ENCODE data around the gene USP34.
"Not testable (repeated sequence)": the region's sequence is repeated elsewhere in the genome, so short reads cannot be mapped to it uniquely, and the experiment has no call there.

The USP34 gene, protein sequence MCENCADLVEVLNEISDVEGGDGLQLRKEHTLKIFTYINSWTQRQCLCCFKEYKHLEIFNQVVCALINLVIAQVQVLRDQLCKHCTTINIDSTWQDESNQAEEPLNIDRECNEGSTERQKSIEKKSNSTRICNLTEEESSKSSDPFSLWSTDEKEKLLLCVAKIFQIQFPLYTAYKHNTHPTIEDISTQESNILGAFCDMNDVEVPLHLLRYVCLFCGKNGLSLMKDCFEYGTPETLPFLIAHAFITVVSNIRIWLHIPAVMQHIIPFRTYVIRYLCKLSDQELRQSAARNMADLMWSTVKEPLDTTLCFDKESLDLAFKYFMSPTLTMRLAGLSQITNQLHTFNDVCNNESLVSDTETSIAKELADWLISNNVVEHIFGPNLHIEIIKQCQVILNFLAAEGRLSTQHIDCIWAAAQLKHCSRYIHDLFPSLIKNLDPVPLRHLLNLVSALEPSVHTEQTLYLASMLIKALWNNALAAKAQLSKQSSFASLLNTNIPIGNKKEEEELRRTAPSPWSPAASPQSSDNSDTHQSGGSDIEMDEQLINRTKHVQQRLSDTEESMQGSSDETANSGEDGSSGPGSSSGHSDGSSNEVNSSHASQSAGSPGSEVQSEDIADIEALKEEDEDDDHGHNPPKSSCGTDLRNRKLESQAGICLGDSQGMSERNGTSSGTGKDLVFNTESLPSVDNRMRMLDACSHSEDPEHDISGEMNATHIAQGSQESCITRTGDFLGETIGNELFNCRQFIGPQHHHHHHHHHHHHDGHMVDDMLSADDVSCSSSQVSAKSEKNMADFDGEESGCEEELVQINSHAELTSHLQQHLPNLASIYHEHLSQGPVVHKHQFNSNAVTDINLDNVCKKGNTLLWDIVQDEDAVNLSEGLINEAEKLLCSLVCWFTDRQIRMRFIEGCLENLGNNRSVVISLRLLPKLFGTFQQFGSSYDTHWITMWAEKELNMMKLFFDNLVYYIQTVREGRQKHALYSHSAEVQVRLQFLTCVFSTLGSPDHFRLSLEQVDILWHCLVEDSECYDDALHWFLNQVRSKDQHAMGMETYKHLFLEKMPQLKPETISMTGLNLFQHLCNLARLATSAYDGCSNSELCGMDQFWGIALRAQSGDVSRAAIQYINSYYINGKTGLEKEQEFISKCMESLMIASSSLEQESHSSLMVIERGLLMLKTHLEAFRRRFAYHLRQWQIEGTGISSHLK (N-terminal part only)

DNA sequence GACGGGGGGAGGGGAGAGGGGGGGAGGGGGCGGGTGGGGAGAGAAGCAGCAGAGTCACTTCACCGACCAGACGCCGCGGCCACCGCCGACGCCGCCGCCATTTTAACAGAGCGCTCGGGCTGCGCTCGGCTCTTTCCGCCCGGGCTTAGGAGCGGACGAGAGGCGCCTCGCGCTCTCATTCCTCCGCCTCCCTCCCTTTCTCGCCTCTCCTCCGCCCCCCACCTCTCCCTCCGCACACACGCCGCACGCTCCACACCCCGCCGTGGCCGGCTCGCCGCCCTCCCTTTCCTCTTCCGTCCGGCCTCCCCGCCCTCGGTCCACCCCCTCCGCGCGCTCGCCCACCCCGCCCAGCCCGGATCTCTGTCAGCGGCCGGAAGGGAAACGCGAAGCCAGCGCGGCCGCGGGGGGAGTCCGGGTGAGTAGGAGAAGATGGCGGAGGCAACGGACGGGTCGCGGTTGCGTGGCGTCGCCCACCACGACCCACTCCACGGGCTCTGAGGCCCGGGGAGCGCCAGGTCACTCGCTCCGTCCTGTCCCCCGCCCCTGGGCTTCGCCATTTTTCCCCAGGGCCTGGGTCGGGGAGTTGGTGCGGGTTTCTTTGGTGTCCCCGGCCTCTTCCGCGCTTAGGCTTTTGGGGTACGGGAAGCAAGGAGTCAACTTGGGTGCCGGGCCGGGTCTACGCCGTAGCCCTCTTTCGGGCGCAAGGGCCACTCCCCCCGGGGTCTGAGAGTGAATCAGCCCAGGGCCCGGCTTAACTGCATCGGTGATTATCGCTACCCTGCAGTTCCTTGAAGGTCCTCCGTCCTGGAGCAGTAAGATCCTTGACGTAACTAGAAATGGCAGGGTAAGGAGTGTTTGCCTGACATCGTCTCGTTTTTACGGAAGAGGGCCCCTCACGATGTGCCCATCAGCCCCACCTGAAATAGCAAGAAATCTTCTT lies at the start of gene USP34:
USP34 (minus strand) TSS at position 123 of the 940 bp plus-strand sequence. CDS start 395 bp downstream, outside the sequence.
- peak; percentile 97 for DNase-seq

DNA sequence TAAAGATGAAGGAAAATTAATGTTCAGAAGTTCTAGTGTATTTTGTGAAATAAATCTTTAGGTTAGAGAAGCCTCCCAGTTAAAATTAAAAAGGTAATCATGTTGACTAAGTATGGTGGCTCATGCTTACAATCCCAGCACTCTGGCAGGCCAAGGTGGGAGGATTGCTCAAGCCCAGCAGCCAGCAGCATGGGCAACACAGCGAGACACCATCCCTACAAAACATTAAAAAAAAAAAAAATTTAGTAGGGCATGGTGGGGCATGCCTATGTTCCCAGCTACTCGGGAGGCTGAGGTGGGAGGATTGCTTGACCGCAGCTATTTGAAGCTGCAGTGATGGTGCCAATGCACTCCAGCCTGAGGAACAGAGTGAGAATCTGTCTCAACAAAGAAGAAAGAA lies 49.4 kb upstream of the USP34 start:
- no peak for DNase-seq

GRCh38 chr2:61512768-61513398 lies 42.0 kb upstream of the USP34 start:
- DNase-seq, result no peak

GRCh38 chr2:61510674-61511671 lies 40.1 kb upstream of the USP34 start:
- DNase-seq, result no peak

- DNase-seq, result no peak
Measured at GRCh38 chr2:61504949-61505348, 34.1 kb upstream of the USP34 start.

GRCh38 chr2:61499060-61499459 lies 28.2 kb upstream of the USP34 start:
- no peak for DNase-seq

DNA sequence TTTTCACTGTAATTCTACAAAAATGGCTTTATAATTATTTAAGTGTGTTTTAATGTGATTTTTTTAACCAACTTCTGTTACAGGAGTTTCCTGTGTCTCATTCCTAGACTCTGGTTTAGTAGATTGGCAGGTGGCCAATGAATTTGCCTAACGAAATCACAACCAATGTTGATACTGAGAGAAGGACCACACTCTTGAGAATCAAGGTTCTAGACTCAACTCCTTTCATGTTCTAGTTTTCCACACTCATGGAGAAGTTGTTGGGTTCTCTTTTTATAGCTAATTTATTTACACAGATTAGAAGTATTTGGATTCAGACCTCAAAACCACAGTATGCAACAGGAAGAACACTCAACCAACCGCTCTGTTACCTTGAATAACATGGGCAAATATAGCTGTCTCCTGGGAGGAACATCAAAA lies 22.6 kb upstream of the USP34 start:
- no peak for DNase-seq

- no peak for DNase-seq
Measured at GRCh38 chr2:61492476-61492875, 21.6 kb upstream of the USP34 start.

DNA sequence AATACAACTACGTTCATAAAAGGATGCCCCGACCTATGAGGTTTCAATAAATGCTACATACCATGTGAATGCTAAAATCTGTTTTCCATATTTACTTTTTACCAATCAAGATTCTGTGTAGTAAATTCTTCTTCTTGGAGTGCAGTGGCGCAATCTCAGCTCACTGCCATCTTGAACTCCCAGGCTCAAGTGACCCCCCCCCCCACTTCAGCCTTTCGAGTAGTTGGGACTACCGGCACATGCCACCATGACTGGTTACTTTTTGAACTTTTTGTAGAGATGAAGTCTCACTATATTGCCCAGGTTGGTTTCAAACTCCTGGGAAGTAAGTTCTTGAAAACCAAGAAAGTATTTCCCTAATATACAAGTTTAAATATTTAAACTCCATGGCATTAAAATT lies 14.4 kb upstream of the USP34 start:
- DNase-seq, result no peak

DNA sequence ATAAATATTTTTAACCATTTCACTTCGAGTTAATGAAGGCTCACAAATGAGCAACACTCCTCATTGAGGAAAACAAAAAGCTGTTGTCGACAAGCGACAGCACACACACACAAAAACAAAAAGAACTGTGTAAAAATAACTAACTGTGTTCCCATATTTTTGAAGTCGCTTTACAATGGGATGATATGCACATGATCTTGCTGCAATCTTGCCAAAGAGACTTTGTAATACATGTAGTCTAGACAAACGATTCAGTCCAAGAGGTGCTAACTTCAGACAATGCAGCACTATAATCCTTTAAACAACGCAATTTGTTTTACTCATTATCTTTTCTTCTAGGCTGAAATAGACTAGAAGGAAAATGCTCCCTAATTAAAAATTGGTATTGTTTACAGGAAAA lies 7.2 kb upstream of the USP34 start:
- no peak for DNase-seq

- DNase-seq, result not testable (repeated sequence)
Measured at GRCh38 chr2:61476929-61477589, 6.2 kb upstream of the USP34 start.

GRCh38 chr2:61471905-61472805 lies 1.3 kb upstream of the USP34 start:
- DNase-seq, result no peak

DNA sequence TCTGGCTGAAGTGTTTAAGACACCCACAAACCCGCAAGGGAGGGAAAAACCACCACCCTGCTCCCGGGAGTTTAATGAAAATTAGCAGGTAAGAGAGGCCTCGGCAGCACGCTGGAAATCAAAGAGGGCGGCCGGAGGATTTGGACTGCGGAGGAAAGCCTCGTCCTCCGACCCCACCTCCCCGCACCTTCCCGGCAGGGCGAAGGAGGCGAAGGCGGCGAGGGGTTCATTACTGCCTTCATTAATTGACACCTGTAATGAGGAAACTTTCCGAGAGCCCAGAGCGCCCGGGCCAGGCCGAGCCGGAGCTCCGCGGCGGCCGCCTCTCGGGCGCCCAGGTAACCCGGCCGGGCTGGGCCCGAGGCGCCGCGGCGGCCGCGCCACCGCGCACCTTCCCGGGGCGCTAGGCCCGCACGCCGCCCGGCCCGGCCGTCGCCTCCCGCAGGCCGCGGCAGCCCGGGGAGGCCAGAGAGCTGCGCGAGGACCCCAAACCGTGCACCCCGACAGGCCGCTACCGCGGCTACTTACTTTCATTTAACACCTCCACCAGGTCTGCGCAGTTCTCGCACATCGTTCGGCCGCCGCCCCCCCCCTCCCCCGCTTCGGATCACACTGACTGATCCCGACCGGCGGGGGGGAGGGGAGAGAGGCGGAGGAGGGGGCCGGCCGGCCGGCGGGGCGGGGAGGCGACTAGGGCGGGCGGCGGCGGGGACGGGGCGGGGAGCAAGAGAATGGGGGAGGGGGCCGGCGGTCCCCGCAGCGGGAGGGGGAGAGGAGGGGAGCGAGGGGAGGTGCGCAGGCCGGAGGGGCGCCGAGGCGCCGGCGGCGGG lies 550 bp downstream of the USP34 start:
- DNase-seq, result peak; percentile 85

- no peak for DNase-seq
Measured at GRCh38 chr2:61469424-61470121, 1.3 kb downstream of the USP34 start.

- not testable (repeated sequence) for DNase-seq
Measured at GRCh38 chr2:61468231-61468630, 2.7 kb downstream of the USP34 start.

- DNase-seq, result no peak
Measured at GRCh38 chr2:61465045-61465444, 5.8 kb downstream of the USP34 start.
